ENCODE results near the gene RBBP9. TPM values are rescaled to one million over a fixed set of nuclear protein-coding genes. Genes with fewer than 3 reads are reported as not detected.
A peak's percentile ranks its signal among the peaks of the same experiment; 100 is the strongest.

RBBP9 gene
- total RNA-seq, result 23.6 and 23.7 TPM in 2 replicates
- long read RNA-seq, transcript RBBP9-201 (5 exons, 3,861 nt), result major isoform, 6 of 15 reads
- long read RNA-seq, partial matches to known transcripts, result 0 of 15 reads
- long read RNA-seq, other reads (novel, unspliced or antisense), result 7 of 15 reads

GRCh38 chr20:18496740-18497592 is at the start of gene RBBP9:
Gene RBBP9 (minus strand): TSS chr20:18497225. CDS start chr20:18497167, 58 bp downstream.
- Mint-ChIP-seq H3K4me3 (peak within 1 kb of the TSS; percentile 99), H3K27ac (ENCODE audit: unreplicated experiment) (peak within 1 kb of the TSS; percentile 97), H3K4me1 (peaks cover 18% of the 10 kb centered on the region), H3K36me3 (ENCODE audit: low read depth) (peaks cover 3% of the 10 kb centered on the region), H3K9me3 (no peaks in the 10 kb centered on the region), H3K27me3 (ENCODE audit: low read depth) (no peaks in the 10 kb centered on the region)
- TF ChIP-seq CTCF (conservative IDR thresholded peaks at IDR 0.05), result no peak
- peak; percentile 82 for DNase-seq (ENCODE audit: low read depth, low spot score)

- peaks cover 8% of the 10 kb centered on the region for H3K36me3 Mint-ChIP-seq (ENCODE audit: low read depth)
- no peak for DNase-seq (ENCODE audit: low read depth, low spot score)
- TF ChIP-seq CTCF (conservative IDR thresholded peaks at IDR 0.05), result no peak
- H3K9me3 Mint-ChIP-seq, result no peaks in the 10 kb centered on the region
- H3K27ac Mint-ChIP-seq (ENCODE audit: unreplicated experiment), result no peak overlapping the region
- H3K4me1 Mint-ChIP-seq, result no peaks in the 10 kb centered on the region
- no peak overlapping the region for H3K4me3 Mint-ChIP-seq
- H3K27me3 Mint-ChIP-seq (ENCODE audit: low read depth), result no peaks in the 10 kb centered on the region
Measured at GRCh38 chr20:18545566-18545965, 48.5 kb upstream of the RBBP9 start.

- no peak for TF ChIP-seq CTCF (conservative IDR thresholded peaks at IDR 0.05)
- Mint-ChIP-seq H3K4me3 (no peak overlapping the region), H3K9me3 (no peaks in the 10 kb centered on the region), H3K27ac (ENCODE audit: unreplicated experiment) (no peak overlapping the region), H3K4me1 (no peaks in the 10 kb centered on the region), H3K36me3 (ENCODE audit: low read depth) (peaks cover 14% of the 10 kb centered on the region), H3K27me3 (ENCODE audit: low read depth) (no peaks in the 10 kb centered on the region)
- no peak for DNase-seq (ENCODE audit: low read depth, low spot score)
Measured at GRCh38 chr20:18543932-18544331, 46.9 kb upstream of the RBBP9 start.

GRCh38 chr20:18543216-18543615 is 46.2 kb upstream of the RBBP9 start:
- H3K9me3 Mint-ChIP-seq, result no peaks in the 10 kb centered on the region
- no peak overlapping the region for H3K27ac Mint-ChIP-seq (ENCODE audit: unreplicated experiment)
- TF ChIP-seq CTCF (conservative IDR thresholded peaks at IDR 0.05), result no peak
- no peak for DNase-seq (ENCODE audit: low read depth, low spot score)
- H3K27me3 Mint-ChIP-seq (ENCODE audit: low read depth), result no peaks in the 10 kb centered on the region
- H3K4me1 Mint-ChIP-seq, result no peaks in the 10 kb centered on the region
- H3K36me3 Mint-ChIP-seq (ENCODE audit: low read depth), result peaks cover 14% of the 10 kb centered on the region
- no peak overlapping the region for H3K4me3 Mint-ChIP-seq

GRCh38 chr20:18541741-18542140 is 44.7 kb upstream of the RBBP9 start:
- no peaks in the 10 kb centered on the region for H3K27me3 Mint-ChIP-seq (ENCODE audit: low read depth)
- peaks cover 20% of the 10 kb centered on the region for H3K36me3 Mint-ChIP-seq (ENCODE audit: low read depth)
- no peak overlapping the region for H3K27ac Mint-ChIP-seq (ENCODE audit: unreplicated experiment)
- no peak overlapping the region for H3K4me3 Mint-ChIP-seq
- DNase-seq (ENCODE audit: low read depth, low spot score), result no peak
- no peaks in the 10 kb centered on the region for H3K9me3 Mint-ChIP-seq
- no peaks in the 10 kb centered on the region for H3K4me1 Mint-ChIP-seq
- TF ChIP-seq CTCF (conservative IDR thresholded peaks at IDR 0.05), result no peak

Data from neural crest cell (in vitro differentiated cells).